ENCODE results near the gene CERS1. TPM values are rescaled to one million over a fixed set of nuclear protein-coding genes. Genes with fewer than 3 reads are reported as not detected.

Gene CERS1
- polyA plus RNA-seq (2011; rRNA removed) (1.8 and 2.0 TPM in 2 replicates), polyA minus RNA-seq (2011; rRNA and poly(A)+ RNA removed) (2.1 and 2.9 TPM in 2 replicates)

- Histone ChIP-seq H3K9me3 (ENCODE audit: control insufficient read depth, insufficient read depth, low read length) (peaks cover under 1% of the 10 kb centered on the region; the same call in 1 of the 2 replicates), H3K27ac (ENCODE audit: low read depth, low read length) (no peak within 1 kb of the TSS), H3K27me3 (ENCODE audit: control insufficient read depth, insufficient read depth, low read length) (peaks cover 23% of the 10 kb centered on the region), H3K4me3 (ENCODE audit: low read depth, low read length) (peak within 1 kb of the TSS; percentile 55)
- CTCF ChIA-PET = no interaction called here
- POLR2A ChIA-PET = interaction anchor here (1.3 kb wide), 1 partner anchor 23 kb away, joined by 5 read pairs; the partner anchor contains the start of genes COPE and DDX49
- DNase-seq (ENCODE audit: low read depth, low spot score) = no peak
- no peak for TF ChIP-seq CTCF (IDR thresholded peaks at IDR 0.05; ENCODE audit: low read depth, low read length)
Measured at GRCh38 chr19:18895824-18896341, at the start of gene CERS1. TSS of gene CERS1 (minus strand) at chr19:18896158. CDS start at chr19:18896072, 86 bp downstream.

GRCh38 chr19:18945297-18945696 is 49.3 kb upstream of the CERS1 start:
- ChIA-PET POLR2A (no interaction called here), CTCF (no interaction called here)
- no peak for DNase-seq (ENCODE audit: low read depth, low spot score)
- H3K9me3 ChIP-seq (ENCODE audit: control insufficient read depth, insufficient read depth, low read length) = peaks cover under 1% of the 10 kb centered on the region; the same call in 1 of the 2 replicates
- no peaks in the 10 kb centered on the region for H3K27me3 ChIP-seq (ENCODE audit: control insufficient read depth, insufficient read depth, low read length)
- TF ChIP-seq CTCF (IDR thresholded peaks at IDR 0.05; ENCODE audit: low read depth, low read length) = no peak
- H3K27ac ChIP-seq (ENCODE audit: low read depth, low read length) = no peak overlapping the region
- no peak overlapping the region for H3K4me3 ChIP-seq (ENCODE audit: low read depth, low read length)

GRCh38 chr19:18943465-18943864 is 47.5 kb upstream of the CERS1 start:
- H3K27me3 ChIP-seq (ENCODE audit: control insufficient read depth, insufficient read depth, low read length) = no peaks in the 10 kb centered on the region
- CTCF ChIA-PET = interaction anchor here (0.6 kb wide), 1 partner anchor 24 kb away, joined by 3 read pairs; the partner anchor contains the start of gene COPE
- POLR2A ChIA-PET = no interaction called here
- no peak for TF ChIP-seq CTCF (IDR thresholded peaks at IDR 0.05; ENCODE audit: low read depth, low read length)
- no peak for DNase-seq (ENCODE audit: low read depth, low spot score)
- no peak overlapping the region for H3K27ac ChIP-seq (ENCODE audit: low read depth, low read length)
- H3K4me3 ChIP-seq (ENCODE audit: low read depth, low read length) = no peak overlapping the region
- H3K9me3 ChIP-seq (ENCODE audit: control insufficient read depth, insufficient read depth, low read length) = peaks cover 4% of the 10 kb centered on the region; the same call in 1 of the 2 replicates

GRCh38 chr19:18942692-18943091 is 46.7 kb upstream of the CERS1 start:
- Histone ChIP-seq H3K9me3 (ENCODE audit: control insufficient read depth, insufficient read depth, low read length) (peaks cover 4% of the 10 kb centered on the region; the same call in 1 of the 2 replicates), H3K27me3 (ENCODE audit: control insufficient read depth, insufficient read depth, low read length) (no peaks in the 10 kb centered on the region), H3K4me3 (ENCODE audit: low read depth, low read length) (no peak overlapping the region), H3K27ac (ENCODE audit: low read depth, low read length) (no peak overlapping the region)
- no peak for DNase-seq (ENCODE audit: low read depth, low spot score)
- ChIA-PET POLR2A (no interaction called here), CTCF (interaction anchor here (0.6 kb wide), 1 partner anchor 24 kb away, joined by 3 read pairs; the partner anchor contains the start of gene COPE)
- no peak for TF ChIP-seq CTCF (IDR thresholded peaks at IDR 0.05; ENCODE audit: low read depth, low read length)

- ChIA-PET CTCF (interaction anchor here (0.9 kb wide), 1 partner anchor 45 kb away, joined by 5 read pairs; no protein-coding TSS in a partner anchor), POLR2A (no interaction called here)
- Histone ChIP-seq H3K4me3 (ENCODE audit: low read depth, low read length) (peak overlapping the region; percentile 58), H3K9me3 (ENCODE audit: control insufficient read depth, insufficient read depth, low read length) (peaks cover 4% of the 10 kb centered on the region; the same call in 1 of the 2 replicates), H3K27ac (ENCODE audit: low read depth, low read length) (no peak overlapping the region), H3K27me3 (ENCODE audit: control insufficient read depth, insufficient read depth, low read length) (no peaks in the 10 kb centered on the region)
- DNase-seq (ENCODE audit: low read depth, low spot score) = no peak
- no peak for TF ChIP-seq CTCF (IDR thresholded peaks at IDR 0.05; ENCODE audit: low read depth, low read length)
Measured at GRCh38 chr19:18941628-18942354, 45.8 kb upstream of the CERS1 start.

Measured in AG04450 (cell line).